Tibial nerve (tissue), 4 donors: ENCODE results near the gene MAGI1.

Experiments used
- EP300 ChIP-seq, 2 donors: sonication (generic); formaldehyde crosslinking; IDR thresholded peaks; one replicate each; pipeline ENCODE4 v1.6.1; 2017; ENCODE audit warnings: antibody characterized with exemption in 2 of 2, mild to moderate bottlenecking in 1 of 2
- POLR2A ChIP-seq, 2 donors: fragments of 450-650 bp; IDR thresholded peaks; one replicate each; pipeline ENCODE4 v1.6.1; 2017; ENCODE audit warnings: antibody characterized with exemption in 2 of 2, mild to moderate bottlenecking in 2 of 2, moderate library complexity in 2 of 2
- TF ChIP-seq, protein P1 (sequence below), 5 experiments: fragments of 200-600 bp in 3 of 5; fragments of 450-650 bp in 2 of 5; sonication (generic) in 3 of 5; IDR thresholded peaks; one replicate each; pipeline ENCODE4 v1.5.1; 2016 to 2019; ENCODE audit warnings: antibody characterized with exemption in 5 of 5, mild to moderate bottlenecking in 3 of 5, moderate library complexity in 2 of 5

DNA sequence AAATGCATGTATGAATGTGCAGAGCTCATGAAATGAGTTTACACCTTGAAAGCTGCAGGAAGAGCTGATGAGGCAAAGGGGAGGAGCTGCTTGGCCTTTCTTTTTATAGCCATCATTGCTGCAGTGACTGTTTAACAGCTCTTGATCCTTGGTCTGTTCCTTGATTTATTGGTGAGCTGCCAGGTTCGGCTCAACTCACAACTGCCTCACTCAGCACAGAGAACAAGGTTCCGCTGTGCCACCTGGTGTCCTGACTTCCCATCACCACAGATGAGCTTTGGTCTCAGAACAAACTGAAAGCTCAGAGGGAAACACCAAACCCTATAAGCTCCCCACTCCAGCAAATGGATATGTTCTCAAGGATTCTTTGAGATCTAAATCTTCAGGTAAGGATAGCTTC lies 626.1 kb downstream of the MAGI1 start:
- TF ChIP-seq, protein P1, sequence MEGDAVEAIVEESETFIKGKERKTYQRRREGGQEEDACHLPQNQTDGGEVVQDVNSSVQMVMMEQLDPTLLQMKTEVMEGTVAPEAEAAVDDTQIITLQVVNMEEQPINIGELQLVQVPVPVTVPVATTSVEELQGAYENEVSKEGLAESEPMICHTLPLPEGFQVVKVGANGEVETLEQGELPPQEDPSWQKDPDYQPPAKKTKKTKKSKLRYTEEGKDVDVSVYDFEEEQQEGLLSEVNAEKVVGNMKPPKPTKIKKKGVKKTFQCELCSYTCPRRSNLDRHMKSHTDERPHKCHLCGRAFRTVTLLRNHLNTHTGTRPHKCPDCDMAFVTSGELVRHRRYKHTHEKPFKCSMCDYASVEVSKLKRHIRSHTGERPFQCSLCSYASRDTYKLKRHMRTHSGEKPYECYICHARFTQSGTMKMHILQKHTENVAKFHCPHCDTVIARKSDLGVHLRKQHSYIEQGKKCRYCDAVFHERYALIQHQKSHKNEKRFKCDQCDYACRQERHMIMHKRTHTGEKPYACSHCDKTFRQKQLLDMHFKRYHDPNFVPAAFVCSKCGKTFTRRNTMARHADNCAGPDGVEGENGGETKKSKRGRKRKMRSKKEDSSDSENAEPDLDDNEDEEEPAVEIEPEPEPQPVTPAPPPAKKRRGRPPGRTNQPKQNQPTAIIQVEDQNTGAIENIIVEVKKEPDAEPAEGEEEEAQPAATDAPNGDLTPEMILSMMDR (IDR thresholded peaks at IDR 0.05) = peak in 2 of 5 experiments; percentile 4 to 27
- no peak for TF ChIP-seq EP300 (IDR thresholded peaks at IDR 0.05)
- no peak for TF ChIP-seq POLR2A (IDR thresholded peaks at IDR 0.05)
